Neural crest cell (in vitro differentiated cells): Measurements from ENCODE around the gene FGF12. TPM values are rescaled to one million over a fixed set of nuclear protein-coding genes. Genes with fewer than 3 reads are reported as not detected.

Source experiments
- DNase-seq: peaks from one replicate; pipeline ENCODE4 v3.0.0; 2021; ENCODE audit warnings: low read depth, mixed read lengths, low spot score
- H3K27ac Mint-ChIP-seq: one replicate; pipeline ENCODE4 v1.8.0; 2021; ENCODE audit warnings: mild to moderate bottlenecking, mixed read lengths; ENCODE audit not compliant: unreplicated experiment
- H3K27me3 Mint-ChIP-seq: 2 replicates; pipeline ENCODE4 v1.8.0; 2021; ENCODE audit warnings: low read depth, mild to moderate bottlenecking, mixed read lengths
- H3K36me3 Mint-ChIP-seq: 2 replicates; pipeline ENCODE4 v1.8.0; 2021; ENCODE audit warnings: low read depth, mild to moderate bottlenecking, mixed read lengths
- H3K4me1 Mint-ChIP-seq: 2 replicates; pipeline ENCODE4 v1.8.0; 2021; ENCODE audit warnings: mixed read lengths
- H3K4me3 Mint-ChIP-seq: one replicate; pipeline ENCODE4 v1.8.0; 2021; ENCODE audit warnings: mild to moderate bottlenecking, mixed read lengths
- H3K9me3 Mint-ChIP-seq: 2 replicates; pipeline ENCODE4 v1.8.0; 2021; ENCODE audit warnings: mixed read lengths
- CTCF ChIP-seq: fragments of 200-600 bp; sonication (generic); conservative IDR thresholded peaks from 2 replicates; pipeline ENCODE4 v1.5.0; 2021; ENCODE audit warnings: antibody characterized with exemption, mild to moderate bottlenecking
- total RNA-seq: library from RNA; stranded (reverse); gene quantifications from 2 replicates; pipeline ENCODE4 v1.2.1, GENCODE V29; 2021

The FGF12 gene
- total RNA-seq, 1 donor from 2014 or later = 4.0 TPM

DNA sequence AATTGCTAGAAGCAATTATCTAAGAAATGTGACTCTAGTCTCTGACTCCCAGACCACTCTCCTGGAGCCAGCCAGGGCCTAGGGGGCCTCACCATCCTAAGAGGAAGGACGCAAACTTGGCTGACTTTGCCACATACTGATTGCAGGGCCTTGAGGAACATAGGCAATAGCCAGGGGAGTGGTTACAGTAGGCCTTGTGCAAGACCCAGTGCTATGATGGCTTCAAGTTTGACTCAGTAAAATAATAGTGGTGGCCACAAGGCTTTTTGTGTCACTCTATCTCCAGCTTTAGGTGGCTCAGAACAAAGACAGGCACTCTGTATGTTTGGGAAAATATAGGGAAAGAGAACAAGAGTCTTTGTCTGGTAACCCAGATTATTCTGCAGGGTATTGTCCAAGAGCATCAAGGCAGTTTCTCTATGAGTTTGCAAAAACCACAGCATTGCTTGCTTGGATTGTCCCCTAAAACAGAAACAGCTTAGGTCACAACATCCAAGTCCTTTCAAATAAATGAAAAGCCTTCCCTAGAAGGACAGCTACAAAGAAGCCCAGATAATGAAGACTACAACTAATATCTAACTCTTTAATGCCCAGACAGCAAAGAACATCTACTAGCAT lies 634.8 kb downstream of the FGF12 start:
- TF ChIP-seq CTCF = no peak
- Mint-ChIP-seq H3K27ac (no peak overlapping the region), H3K4me3 (no peak overlapping the region), H3K36me3 (no peaks in the 10 kb centered on the region), H3K27me3 (no peaks in the 10 kb centered on the region), H3K9me3 (peaks cover 4% of the 10 kb centered on the region), H3K4me1 (no peaks in the 10 kb centered on the region)
- DNase-seq = no peak

DNA sequence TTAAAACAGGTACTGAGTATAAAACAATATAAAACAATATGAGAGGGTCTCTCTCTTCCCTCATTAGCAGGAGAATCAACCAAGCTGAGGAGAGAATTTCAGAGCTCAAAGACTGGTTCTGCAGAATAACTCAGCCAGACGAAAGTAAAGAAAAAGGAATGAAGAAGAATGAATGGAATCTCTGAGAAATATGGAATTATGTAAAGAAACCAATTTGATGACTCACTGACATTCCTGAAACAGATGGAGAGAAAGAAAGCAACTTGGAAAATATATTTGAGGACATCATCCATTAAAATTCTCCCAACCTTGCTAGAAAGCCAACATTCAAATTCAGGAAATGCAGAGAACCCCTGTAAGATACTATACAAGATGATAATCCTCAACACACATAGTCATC lies 635.5 kb downstream of the FGF12 start:
- Mint-ChIP-seq H3K36me3 (no peaks in the 10 kb centered on the region), H3K27ac (no peak overlapping the region), H3K4me3 (no peak overlapping the region), H3K27me3 (no peaks in the 10 kb centered on the region), H3K4me1 (no peaks in the 10 kb centered on the region), H3K9me3 (peaks cover 4% of the 10 kb centered on the region)
- DNase-seq = no peak
- TF ChIP-seq CTCF = no peak

DNA sequence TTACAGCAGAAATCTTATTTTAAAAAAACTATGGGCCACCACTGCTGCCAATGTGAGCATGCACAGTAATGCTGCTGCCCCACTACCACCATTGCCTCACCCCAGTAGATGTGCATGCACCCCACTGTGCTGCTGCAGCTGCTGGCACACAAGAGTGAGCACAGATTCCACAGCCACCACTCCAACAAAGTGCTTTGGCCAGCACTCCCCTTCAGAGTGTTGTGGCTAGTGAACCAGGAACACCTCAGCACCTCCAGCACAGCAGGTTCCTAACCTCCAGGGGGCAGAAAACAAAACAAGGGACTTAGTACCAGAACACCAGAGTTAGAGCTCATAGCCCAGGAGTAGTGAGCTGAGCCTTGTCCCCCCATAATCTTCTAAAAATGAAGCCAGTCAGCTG lies 636.8 kb downstream of the FGF12 start:
- peaks cover 6% of the 10 kb centered on the region for H3K9me3 Mint-ChIP-seq
- no peaks in the 10 kb centered on the region for H3K27me3 Mint-ChIP-seq
- no peak for TF ChIP-seq CTCF
- no peak overlapping the region for H3K27ac Mint-ChIP-seq
- H3K4me1 Mint-ChIP-seq = no peaks in the 10 kb centered on the region
- H3K4me3 Mint-ChIP-seq = no peak overlapping the region
- DNase-seq = no peak
- H3K36me3 Mint-ChIP-seq = no peaks in the 10 kb centered on the region

Other genes with a start within 250 kb of the FGF12 start
- 4.9 and 5.5 TPM in 2 replicates for gene MB21D2, start 190.3 kb upstream of the FGF12 start, total RNA-seq